HG03280 (cell line): ENCODE data around the gene CSRNP3.

Experiments used
- ATAC-seq: cut with Tn5 transposase; IDR thresholded peaks from one replicate; pipeline ENCODE4 v1.9.1; 2021; ENCODE audit warnings: mild to moderate bottlenecking, moderate library complexity; ENCODE audit not compliant: unreplicated experiment

CSRNP3 gene, protein sequence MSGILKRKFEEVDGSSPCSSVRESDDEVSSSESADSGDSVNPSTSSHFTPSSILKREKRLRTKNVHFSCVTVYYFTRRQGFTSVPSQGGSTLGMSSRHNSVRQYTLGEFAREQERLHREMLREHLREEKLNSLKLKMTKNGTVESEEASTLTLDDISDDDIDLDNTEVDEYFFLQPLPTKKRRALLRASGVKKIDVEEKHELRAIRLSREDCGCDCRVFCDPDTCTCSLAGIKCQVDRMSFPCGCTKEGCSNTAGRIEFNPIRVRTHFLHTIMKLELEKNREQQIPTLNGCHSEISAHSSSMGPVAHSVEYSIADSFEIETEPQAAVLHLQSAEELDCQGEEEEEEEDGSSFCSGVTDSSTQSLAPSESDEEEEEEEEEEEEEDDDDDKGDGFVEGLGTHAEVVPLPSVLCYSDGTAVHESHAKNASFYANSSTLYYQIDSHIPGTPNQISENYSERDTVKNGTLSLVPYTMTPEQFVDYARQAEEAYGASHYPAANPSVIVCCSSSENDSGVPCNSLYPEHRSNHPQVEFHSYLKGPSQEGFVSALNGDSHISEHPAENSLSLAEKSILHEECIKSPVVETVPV

DNA sequence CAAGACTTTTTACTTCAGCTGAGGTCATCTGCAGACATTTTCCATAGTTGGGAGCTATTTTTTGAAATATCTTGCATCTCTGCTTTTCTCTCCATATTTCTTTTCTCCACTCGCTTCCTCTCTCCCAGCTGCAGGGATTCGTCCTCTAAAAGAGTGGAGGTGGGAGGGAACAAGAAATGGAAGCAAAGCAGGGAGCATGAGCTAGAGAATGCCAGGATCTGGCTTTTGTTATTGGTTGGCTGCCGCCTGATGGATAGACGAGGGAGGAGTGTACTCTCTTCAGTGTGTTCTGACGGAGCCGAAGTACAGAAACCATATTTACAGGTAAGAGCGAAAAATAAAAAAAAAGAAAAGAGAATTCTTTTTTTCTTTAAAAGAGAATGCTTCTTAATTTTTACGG is at the start of gene CSRNP3:
CSRNP3 (plus strand) TSS at position 282 of the 400 bp plus-strand sequence. CDS start 125,368 bp downstream, outside the sequence.
- no peak for ATAC-seq

DNA sequence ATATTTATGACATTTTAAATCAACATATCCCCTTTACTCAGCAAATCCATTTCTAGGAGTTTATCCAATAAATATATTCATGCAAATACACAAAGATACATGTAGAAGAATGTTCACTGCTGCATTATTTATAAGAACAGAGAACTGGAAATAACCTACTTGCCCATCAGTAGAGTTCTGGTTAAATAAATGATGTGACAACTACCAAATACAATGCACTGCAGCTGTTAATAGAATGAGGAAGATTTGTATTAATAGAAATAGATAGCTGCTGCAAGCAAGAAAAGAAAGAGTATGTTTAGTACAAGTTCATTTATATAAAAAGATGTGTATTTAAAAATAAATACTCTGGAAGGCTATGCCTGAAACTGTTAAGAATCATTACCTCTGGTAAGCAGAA is 49.3 kb upstream of the CSRNP3 start:
- ATAC-seq: no peak

DNA sequence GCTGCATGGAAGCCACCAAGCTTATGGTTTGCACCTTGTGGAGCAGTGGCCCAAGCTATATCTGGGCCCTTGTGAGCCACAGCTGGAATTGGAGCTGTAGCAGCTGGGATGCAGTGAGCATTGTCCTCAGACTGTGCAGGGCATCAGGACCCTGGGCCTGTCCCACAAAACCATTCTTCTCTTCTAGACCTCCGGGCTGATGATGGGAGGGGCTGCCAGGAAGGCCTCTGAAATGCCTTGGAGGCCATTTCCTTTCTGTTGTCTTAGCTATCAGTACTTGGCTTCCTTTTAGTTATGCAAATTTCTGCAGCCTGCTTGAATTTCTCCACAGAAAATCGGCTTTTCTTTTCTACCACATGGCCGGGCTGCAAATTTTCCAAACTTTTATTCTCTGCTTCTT is 46.4 kb upstream of the CSRNP3 start:
- ATAC-seq: no peak

DNA sequence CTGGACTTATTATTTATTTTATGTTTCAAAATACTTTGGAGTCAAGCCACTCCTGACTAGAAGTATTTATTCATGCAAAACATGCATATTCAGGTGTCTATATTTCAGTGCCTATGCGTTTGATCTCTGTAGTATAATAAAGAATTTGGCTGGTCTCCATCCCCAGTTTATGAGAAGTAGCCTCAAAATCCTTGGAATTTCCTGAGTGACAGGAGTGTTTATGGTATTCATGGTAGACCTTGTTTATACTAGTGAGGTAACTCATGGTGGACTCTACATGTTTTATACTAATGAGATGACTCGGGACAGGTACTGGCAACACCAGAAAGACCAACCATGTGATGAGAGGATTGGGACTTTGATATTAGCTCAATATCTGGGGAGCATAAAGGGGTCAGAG is 43.9 kb upstream of the CSRNP3 start:
- ATAC-seq: no peak

DNA sequence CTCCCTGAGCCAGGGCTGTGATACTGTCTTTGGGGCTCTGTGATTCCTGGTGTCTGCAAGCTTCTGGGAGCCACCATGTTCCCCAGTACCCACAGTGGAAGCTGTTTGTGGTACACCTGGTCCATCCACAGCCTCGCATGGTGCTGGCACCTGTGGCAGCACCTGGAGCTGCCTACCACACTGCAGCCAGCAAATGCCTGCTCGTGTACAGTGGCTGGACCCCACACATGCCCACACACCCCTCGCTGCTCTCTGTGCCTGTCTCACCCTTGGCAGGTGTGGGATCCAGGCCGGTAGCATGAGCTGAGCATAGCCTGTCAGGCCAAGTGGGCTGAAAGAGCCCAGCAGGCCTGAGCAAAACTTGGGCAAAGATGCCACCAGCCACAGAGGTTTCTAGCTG is 41.8 kb upstream of the CSRNP3 start:
- ATAC-seq: no peak

DNA sequence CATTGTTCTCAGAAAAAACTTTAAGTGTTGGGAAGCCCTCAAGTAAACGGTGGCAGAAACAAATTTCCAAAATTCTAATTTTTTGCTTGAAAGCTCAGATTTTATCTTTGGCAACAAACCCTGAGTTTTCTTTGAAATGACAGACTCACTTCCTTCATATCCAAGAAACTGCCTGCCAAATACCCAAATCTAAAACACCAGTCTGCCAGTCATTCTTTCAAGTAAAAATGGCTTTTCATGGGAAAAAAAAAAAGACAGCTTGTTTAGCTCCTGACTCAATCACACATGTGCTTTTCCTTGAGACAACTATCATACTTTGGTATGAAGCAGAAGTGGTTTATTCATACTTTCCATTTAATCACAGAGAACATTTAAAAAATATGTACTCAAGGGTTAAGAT is 40.6 kb upstream of the CSRNP3 start:
- ATAC-seq: no peak

DNA sequence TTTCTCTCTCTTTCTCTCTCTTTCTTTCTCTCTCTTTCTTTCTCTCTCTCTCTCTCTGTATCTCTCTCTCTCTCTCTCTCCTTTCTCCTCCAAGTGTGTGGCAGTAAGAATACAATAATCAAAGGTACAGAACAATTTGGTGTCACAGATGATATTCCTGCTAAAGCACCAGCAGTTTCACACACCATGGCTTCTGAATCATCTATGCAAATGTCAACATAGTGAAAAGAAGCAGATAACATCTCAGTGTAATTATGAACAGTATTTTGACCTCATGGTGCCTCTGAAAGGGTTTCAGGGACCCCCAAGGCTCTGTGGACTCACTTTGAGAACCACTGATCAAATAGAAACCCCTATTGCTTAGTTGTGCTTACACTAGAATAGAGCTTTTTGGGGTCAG is 38.5 kb upstream of the CSRNP3 start:
- ATAC-seq: no peak

DNA sequence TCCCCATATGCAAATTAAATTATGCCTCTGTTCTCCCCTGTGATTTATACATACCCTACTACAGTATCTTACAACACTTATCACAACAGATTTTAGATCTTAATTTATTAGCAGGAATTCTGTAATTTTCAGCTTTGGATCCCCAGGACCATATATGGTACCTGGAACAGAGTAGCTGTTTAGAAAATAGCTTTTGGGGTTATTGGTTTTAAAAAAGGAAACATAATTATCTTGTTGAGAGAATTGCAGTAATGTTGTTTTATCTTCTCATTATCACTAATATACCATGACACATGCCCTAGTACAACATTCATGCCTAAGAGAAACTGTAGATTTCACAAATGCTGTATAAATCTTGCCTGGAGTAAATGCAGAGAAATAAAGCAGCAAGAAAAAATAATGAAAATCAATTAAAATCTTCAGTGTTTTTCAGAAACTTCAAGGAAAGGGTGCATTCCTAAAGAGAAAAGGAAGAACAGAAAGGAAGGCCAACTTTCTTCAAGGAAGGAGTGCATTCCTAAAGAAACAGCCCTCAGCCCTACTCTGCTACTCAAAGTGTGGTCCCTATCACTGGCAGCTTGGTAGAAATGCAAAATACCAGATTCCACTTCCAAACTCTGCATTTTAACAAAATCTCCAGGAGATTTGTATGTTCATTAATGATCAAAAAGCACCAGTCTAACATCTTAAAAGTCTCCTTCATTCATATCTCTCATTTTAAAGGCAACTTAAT is 37.1 kb upstream of the CSRNP3 start:
- no peak for ATAC-seq

DNA sequence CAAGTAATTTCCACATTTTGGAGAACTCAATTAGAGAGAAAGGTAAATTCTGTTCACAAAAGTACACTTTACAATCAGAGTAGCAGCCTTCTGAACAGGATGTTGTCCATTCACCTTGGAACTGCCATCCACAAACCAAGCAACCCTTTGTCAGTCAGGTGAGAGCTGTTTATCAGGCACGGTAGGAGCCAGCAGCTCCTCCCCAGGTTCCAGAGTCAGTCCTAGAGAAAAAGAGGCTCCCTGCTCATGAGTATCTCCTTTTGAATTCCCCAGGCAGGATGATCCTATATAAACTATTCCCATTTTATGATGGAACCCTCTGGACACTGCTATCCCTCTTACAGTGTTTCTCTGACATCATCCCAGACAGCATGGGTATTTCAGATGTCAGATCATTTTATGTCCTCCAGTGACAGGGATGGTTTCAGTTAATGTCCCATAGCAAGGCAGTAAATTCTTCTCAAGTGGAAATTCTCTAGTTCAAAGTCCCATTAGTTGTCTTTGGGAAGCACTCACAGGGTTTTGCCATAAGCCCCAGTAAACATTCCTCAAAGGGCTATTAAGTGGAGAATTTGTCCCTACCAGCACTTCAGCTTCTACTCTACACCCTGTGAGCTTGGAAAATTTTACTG is 34.5 kb upstream of the CSRNP3 start:
- no peak for ATAC-seq

DNA sequence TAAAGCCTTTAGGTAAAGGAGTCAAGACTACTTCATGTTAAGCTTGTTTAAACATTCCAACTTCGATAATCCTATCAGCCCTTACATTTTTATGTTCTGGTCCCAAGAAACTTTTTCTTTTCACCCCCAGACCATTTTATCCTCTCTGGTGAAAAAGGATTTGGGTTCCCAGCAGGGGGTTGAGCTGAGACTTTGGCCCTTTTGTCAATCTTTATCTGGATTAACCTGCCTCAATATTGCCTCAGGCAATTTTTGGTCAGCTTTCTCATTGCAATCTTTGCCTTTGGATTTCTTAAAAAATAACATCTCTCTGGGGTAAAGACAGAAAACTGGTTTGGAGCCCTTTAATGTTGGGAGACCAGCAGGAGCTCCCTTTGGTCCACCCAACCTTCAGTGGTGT is 33.9 kb upstream of the CSRNP3 start:
- ATAC-seq: no peak

DNA sequence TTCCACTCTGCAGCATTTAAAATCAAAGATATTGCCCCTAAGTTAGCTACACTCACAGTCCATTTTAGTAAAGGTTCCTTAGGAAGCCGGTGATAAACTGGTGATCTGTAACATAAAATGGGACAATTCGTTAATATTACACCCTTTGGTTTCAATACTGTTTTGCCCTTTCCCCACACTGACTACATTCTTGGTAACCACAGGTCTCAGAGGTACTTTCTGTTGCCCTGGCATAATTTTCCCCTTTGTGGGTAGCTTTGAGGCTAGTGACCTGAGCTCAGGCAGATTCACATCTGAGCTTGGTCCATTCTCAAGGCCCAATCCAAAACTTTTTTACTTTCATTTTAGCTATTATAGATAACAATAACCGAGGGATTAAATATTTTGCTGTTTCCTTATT is 32.9 kb upstream of the CSRNP3 start:
- no peak for ATAC-seq

DNA sequence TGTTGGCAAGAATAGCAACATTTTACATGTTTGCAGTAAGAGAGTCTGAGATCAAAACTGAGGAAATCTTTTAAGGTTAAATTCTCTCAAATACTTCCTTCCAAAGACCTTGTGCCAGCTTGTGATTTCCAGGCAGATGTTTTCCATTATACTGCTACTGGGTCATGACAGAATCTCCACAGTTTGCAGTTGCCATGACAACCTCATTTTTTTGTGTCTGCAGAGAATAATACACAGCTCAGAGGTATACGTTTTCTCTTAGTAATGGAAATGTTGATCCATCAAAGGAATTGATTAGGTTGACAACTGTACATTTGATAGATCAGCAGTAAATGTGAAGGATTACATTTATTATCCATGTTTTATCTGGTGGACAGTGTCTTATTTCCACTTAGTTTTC is 29.1 kb upstream of the CSRNP3 start:
- no peak for ATAC-seq

DNA sequence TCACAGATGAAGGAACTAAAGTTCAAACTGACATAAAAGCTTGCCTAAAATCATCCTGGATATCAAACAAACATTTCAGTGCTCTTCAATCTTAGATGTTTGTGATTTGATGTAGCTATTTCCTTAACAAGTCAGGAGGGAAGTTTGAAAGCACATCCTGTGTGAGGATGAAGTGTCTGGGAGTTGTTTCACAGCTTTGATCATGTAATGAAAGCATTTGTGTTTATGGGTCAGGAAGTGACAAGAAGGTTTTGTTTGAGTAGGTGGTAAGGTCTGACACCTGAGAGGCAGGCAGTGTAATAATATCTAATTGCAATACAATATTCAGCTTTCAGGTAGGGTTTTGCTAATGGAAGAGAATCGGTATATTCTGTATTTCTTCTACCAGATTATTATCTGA is 26.0 kb upstream of the CSRNP3 start:
- no peak for ATAC-seq

DNA sequence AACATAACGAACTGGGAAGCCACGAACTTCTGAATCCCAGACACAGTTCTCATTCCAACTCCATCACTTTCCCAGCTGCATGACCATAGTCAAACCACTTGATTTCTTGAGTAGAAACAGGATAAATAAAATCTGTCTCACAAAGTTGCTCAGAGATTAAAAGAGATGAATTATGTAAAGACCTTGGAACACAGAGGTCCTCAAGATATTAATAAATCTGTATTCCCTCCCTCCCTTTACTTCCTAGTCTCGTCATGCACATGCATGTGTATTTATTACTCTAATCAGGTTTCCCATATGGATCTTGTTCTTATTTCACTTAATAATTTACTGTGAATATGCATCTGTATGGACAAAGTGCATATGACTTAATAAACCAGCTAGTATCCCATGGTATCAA is 21.1 kb upstream of the CSRNP3 start:
- ATAC-seq: no peak

DNA sequence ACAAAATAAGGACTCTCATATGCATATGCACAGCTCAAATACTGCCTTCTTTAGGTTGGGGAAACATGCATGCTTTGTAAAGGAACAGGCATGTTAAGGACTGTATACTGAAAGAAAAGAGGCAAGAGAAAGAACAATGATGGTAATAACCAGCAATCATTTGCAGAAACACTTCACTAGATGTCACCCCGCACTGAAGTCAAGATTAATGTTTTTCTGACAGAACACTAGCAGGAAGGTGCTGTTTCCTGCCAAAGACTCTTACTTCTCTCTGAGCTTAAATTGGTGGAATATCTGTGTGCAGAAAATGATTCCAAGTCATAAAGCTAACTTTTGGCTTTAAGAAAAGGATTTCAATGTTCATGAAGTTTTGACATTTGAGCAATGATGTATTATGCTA is 19.3 kb upstream of the CSRNP3 start:
- no peak for ATAC-seq

DNA sequence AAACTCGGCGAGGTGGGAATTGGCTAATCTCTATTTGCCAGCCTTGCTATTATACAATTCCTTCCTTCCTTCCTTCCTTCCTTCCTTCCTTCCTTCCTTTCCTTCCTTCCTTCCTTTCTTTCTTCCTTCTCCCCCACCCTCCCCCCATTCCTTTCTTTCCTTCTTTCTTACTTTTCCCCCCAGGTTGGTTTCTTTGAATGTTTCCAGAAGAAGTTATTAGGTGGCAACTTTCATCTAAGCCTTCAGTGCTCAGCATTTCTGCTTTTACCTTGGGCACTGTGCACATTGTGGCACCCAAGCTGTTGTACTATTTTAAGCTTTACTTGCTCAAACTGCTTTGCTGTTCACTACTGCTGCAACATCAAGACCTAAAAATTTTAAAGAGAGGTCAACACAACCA is 17.2 kb upstream of the CSRNP3 start:
- no peak for ATAC-seq

DNA sequence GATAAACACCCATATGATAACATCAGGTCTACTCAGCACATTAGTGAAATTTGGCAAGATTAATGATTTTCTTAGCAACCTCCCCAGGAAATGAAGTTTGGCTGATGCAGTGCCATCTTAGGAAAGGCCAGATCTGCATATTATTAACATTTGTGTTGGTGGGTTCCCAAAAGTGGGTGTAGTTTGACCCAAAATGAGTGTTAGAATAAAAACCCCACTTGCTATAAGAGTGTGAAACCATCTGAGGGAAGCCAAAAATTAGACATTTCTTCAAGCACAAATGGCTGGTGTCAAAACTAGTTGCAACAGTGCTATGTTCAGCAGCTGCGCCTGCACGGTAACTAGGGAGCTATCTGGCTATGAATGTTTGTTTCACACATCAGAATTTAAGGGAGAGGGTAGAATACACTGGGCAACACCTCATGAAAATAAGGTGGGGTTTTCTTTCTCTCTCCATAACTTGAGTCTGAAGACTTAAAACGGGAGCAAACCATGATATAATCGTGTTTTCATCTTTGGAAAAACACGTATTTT is 15.9 kb upstream of the CSRNP3 start:
- no peak for ATAC-seq

DNA sequence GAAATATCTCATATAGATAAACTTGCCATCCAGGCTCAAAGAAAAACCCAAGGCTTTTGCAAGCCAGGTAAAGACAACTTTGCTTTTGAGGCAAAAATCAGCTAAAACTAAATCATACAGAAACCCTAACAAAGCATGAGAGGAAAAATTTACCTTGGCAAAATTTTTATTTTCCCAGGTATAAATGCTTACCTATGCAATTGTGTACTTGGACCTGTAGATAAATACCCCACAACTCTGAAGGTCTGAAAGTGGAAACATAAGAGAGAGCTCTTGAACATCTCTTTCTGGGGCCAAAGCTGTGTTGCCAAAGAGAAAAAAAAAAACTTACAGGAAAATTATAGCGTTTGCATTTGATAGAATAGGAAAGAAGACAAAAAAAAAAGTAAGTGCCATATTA is 14.6 kb upstream of the CSRNP3 start:
- ATAC-seq: no peak

DNA sequence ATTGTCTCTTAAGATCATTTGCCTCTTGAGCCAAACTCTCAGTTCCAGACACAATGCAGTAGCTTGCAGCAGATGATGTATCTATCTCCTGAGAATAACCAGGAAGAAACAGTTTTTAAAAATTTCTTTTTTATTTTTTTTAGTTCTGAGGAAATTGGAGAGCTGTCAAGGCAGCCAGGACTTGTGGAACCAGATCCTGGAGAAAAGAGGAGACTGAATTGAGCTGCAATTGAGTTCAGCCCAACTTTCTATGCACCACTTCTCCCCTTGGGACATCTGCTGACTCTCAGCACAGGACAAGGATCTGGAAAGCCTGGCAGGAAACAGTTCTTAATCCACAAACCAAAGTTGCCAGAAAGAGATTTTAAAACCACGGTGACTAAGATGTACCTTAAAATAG is 13.5 kb upstream of the CSRNP3 start:
- ATAC-seq: no peak

DNA sequence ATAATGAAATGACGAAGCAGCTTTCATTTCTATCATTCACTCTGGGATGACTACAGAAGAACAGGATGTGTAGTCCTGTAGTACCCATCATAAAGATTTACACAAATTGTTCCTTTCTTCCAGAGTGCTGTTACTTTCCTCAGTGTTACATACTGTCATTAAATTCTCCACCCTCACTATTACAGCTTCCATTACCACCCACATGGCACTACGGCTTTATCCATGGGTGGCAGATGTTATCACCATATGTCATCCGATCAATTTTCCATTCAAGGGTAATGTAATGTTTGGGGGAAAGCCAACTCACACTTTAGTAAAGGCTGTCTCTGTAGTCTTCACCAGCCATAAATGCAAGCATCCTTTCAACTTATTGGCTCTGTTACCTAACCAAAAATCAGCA is 7.1 kb upstream of the CSRNP3 start:
- ATAC-seq: no peak

DNA sequence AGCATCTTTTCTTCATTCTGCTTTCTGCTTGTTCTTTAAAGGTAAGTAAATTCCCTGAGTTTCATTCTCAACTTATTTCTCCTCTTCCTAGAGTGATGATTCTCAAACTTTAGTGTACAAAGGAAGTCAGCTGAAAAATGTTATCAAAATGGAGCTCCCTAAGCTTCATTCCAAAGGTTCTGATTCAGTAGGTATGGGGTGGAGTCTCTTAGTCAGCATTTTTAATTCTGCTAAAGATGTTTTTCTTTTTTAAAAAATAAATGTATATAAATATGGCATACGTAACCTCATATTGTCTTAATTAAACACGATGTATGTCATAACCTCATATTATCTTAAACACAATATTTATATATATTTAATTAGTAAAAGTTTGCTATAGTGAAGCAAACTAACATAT is 3.1 kb upstream of the CSRNP3 start:
- no peak for ATAC-seq
